Endometrium (tissue), 2 donors: ENCODE data around the gene RALGAPA2.
A peak's percentile ranks its signal among the peaks of the same experiment; 100 is the strongest.

Experiments used
- FAIRE-seq: peaks from 2 replicates; lab custom pipeline; 2012; peaks lifted over from hg19 to GRCh38; lab: Jason Lieb, UNC
- donor health status: control.
- donor health status: control.

Gene RALGAPA2

DNA sequence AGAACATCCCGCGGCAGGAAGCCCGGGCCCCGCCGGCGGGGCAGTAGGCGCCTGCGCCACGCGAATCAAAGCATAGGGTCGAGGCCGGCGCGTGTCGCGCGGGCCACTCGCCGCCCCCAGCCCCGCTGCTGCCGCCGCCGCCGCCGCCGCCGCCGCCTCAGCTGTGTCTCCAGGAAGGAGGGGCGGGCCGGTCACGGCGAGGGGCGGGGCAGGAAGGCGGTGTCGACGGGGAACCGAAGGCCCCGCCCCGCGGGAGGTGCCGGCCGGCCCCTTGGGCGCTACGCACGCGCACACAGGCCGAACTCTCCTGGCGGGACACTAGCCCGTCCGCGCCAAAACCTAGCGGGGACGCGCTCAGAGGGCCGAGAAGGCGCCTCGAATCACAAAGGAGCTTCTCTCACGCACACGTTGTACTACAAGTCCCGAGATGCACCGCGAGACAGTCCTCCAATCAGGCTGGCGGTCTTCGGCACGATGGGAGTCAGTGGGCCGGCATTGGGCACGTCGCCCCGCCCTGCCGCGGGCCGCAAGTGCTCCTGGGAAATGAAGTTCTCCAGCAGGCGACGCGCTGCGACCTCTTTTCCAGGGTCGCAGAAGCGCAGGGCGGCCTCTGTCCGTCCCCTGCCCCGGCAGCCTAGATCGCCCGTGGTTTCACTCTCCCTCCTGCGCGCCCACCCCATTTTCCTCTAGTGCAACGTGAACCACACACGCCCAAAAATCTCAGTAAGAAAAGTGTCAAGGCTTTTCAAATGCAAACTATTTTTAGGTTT is at the start of gene RALGAPA2:
Gene RALGAPA2 (minus strand): TSS at position 171 of the 770 bp plus-strand sequence. CDS start 164 bp downstream, at position 7.
- FAIRE-seq = peak; percentile 96

DNA sequence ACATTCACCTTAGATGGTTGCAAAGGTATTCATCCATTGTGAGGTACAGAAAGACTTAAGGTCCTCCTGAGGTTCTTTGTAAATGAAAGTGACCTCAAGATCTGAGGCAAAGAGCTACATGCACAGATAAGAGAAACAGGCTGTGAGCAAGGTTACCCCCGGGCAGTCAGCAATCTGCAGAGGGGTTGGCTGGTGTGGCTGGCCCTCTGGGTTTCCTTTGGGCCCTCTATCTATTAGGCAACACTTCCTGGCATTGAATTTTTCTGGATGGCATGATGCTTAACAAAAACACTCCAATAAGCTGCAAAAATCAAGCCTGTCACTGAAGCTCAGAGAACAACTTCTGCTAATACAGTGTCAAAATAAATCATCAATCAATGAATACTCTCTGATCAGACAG is 48.9 kb upstream of the RALGAPA2 start:
- no peak for FAIRE-seq

DNA sequence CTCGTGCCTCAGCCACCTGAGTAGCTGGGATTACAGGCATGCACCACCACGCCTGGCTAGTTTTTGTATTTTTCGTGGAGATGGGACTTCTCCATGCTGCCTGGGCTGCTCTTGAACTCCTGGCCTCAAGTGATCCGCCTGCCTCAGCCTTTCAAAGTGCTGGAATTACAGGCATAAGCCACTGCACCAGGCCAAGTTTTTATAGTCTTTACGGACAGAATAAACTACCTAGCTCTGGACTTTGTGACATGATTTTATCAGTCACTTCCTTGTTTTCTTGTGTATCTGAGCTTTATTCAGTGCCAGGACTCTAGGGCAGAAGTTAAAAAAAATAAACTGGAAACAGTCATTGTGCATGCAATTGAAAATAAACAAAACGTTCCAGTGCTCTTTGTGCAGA is 46.7 kb upstream of the RALGAPA2 start:
- peak; percentile 50 for FAIRE-seq

DNA sequence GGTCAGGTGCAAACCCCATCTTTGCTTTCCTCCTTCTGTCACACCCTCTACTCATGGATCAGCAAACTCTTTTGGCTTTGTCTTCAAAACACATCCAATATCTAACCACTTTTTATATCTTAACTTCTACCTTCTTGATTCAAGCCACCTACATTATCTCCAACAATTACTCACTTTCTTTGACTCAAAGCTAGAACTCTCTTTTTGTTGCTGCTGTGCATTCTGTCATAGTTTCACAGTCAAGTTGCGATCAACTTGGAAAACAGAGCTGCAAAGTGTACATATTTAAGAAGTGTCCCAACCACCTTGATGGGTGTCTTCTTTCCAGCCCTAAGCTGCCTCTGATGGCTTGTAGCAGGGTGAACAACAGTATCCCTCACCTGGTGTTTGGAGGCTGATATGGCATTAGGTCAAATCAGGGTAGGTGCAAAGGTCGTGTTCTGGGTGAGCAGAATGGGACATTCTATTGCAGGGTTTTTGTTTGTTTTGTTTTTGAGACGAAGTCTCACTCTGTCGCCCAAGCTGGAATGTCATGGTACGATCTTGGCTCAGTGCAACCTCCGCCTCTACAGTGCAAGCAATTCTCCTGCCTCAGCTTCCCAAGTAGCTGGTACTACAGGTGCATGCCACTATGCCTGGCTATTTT is 43.4 kb upstream of the RALGAPA2 start:
- no peak for FAIRE-seq

DNA sequence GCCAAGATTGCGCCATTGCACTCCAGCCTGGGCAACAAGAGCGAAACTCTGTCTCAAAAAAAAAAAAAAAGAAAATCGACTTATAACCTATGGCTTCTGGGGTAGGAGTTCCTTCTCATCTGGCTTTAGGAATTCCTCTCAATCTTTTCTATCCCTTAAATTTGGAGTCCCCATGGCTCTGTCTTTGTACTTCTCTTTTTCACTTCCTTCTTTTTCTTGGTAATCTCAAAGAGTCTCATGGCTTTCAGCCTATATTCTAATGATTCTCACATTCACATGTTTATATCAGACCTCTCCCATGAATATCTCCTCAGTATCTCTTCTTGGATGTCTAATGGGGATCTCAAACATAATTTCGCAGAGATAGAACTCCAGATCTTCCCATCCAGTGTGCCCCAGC is 42.8 kb upstream of the RALGAPA2 start:
- FAIRE-seq = no peak

DNA sequence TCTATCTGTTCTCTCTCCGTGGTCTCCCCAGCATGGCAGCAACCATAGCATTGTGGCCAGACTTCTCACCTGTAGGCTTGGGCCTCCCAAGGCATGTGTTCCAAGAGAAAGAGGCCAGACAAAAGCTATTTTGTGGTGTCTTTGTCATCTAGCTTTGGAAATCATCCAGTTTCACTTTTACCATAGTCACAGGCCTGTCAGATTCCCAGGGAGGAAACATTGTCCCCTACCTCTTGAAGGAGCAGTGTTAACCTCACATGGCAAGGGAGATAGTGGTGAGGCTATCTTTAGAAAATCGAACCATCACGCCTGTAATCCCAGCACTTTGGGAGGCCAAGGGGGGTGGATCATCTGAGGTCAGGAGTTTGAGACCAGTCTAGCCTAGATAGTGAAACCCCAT is 42.3 kb upstream of the RALGAPA2 start:
- FAIRE-seq = no peak

DNA sequence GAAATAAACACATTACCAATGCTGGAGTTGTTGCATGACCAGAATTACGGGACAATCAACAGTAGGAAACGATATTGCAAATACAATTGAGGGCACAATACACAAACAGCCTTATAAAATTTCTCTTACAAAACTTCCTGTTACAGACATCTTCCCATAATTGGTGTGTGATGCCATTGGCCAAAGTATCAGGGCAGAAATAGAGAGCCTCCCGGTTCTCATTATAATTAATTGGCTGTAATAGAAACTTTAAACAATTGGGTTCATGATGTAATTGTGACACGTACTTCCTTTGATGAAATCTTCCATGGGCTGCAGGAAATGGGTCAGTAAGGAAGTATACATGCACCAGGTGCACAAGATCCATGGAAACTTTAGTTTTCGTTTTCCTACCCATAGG is 40.3 kb upstream of the RALGAPA2 start:
- no peak for FAIRE-seq

DNA sequence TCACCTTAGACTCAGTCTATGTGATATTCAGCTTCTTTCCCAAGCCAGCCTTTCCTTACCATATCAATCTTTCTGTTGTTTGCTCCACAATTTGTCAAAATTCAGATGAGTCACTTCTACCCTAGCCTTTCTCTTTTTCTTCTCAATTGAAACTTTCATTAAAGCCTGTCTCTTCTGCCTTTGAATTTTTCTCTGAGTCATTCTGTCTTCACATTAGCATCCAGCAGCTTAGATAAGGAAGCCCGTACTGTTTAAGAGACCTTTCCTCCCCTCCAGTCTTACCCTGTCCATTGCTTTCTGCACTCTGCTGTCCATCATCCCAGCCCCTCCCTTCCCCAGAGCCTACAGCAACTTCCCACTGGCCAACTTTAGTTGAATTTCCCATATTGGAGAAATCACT is 34.9 kb upstream of the RALGAPA2 start:
- no peak for FAIRE-seq

DNA sequence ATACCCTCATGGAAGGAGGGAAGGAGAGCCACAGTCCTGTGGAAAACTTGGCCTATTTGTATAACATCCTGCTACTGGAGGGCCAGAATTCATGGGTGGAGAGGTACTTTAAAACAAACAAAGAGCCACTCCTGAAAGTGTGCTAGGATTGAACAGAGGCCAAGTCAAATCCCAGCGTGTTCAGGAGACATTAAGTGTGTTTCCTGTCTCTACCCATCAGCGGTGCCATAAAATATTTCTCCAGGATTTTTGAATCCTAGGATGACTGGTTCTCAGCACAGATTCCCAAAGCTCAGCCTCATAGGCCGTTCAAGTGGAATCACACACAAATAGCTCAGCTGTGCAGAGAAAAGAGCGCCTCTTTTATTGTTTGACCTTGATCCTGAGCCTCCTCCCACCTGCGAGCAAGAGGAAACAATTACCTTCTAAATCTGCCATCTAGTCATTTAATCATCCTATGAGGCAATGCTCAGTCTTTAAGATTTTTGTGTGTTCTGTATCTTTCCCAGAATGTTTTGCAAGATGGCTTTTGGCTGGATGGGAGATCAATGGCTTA is 31.8 kb upstream of the RALGAPA2 start:
- FAIRE-seq = no peak

DNA sequence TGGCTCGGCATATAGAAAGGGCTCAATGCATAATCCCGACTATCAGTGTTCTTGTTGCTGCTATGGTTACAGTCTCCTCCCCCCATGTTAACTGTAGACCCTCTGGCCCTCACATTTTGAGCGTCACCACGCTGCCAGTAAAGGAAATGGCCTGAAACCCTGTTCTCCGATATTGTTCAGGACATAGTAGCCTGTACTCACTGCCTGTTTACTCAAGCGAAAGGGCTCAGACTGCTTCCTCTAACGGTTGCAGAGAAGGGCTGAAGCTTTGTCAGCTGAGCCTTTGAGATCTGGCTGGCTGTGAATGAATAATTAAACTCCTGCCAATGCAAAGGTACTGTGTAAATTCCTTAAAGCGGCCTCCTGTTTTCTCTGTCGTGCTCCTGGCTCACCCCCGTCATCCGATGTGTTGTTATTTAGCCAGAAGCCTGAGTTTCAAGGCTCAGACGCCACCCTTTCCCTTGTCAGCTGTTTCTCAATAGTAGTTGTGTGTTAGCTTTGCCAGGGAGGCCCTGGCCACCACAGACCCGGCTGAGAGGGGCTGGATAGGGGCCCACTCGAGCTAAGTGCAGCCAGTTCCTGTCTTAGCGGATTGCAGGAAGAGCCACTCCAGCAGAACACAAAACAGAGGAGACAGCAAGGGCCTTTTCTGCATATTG is 31.2 kb upstream of the RALGAPA2 start:
- no peak for FAIRE-seq

DNA sequence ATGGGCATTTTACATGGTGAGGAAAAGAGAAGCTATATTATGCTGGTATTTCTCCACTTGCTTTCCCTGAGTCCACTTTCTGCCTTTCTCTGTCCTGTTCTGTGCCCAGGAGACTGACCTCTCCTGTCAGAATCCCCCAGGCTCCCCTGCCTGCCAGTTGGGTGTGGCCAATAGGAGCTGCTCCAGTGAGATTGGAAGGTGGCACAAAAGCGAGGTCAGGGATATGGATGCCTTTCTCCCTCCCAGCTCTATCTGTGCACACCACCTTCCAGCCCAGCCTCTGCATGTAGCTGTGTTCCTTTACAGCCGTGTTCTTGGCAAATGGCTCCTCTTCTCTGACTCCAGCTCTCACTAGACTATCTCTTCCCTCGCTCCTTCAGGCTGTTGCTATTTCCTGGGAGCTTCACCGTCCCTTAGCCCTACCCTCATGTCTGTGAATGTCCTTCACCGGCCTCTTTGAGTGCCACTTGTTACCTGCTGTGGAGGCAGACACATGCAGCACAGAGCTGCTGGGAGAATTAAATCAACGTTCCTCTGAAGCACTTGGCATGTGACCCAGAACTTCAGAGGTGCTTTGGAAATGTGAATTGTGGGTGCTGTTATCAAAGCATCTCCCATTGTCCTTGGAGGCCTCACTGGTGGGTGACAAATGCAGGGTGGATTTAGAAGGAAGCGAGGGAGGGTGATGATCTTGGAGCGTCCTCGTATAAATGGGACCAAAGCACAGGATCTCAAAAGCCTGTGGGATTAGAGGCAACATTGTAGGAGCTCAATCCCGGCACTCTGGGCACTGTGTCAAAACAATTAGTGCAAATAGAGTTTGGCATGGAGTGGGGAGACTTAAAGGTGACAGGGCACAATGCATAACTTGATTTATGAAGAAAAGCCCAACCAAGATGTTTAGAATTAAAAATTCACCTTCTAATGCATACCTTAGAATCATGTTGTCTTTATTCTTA is 28.9 kb upstream of the RALGAPA2 start:
- FAIRE-seq = no peak

DNA sequence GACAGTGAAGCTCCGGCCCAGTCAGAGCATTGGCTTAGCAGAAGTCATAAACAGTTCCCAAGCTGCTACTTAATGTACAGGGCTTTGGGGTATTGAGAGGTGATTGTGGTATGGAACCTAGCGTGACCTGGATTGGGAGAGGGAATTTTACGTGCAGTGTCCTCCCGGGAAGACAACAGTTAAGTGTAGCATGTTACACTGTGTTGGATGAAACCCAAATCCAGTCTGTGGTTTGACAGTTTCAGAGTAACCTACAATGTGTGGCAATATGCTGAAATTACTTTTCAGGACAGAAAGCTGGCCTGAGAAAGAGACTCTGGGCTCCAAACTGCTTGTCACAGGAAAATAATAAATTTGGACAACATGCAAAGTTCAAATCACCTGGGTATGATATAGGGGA is 28.1 kb upstream of the RALGAPA2 start:
- no peak for FAIRE-seq

DNA sequence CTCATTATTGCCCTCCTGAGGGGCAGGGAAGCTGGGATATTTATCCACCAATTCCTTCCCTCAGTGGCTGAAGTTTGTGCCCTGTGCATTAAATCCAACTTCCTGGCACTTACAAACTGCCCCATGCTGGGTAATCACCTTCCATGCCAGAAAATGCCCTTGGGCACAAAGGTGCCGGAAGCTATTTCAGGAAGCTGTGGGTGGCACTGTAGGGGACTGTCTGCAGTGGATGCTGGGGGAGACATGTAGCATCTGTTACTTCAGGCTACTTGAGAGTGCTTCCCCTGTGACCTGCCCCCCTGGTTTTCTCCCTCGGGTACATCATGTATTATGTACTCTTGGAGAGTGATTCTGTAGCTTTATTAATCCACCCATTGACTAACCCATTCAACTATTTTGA is 24.7 kb upstream of the RALGAPA2 start:
- no peak for FAIRE-seq

DNA sequence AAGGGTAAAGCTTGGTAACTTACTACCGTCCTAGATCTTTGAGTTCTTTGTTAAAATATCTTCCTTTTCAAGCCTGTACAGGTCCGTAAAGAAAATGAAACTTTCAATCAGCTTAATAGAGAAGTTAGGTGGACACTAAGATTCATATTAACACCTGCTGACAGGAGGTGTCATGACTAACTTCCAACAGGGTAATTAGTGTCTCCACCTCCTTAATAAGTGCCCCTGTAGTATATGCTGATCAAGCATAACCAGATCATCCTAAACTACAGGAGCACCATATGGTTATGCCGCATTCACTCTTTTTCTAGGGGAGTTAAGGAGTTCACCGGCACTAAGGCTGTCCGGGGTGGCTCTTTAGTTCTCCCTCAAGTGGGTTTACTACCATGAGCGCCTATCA is 23.9 kb upstream of the RALGAPA2 start:
- no peak for FAIRE-seq

DNA sequence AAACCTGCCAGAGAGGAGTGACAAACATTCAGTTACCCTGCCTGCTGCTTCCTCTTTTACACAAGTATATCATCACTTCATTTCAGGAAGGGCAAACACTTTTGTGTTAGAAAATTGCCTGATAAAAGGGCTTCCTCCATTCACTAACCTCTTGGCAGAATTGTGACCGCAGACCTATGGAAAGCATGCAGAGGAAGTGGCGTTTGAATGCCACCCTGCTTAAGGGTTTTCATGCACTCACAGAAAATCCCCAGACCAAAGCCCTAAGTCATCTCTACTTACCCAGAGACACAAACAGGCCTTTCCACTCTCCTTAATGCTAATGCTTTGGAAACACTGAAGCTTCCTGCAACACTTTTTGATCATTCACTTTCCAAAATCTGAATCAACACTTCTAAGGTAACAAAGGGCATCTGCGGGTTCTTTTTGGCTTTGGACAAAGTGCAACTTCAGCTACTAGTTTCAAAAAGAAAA is 22.1 kb upstream of the RALGAPA2 start:
- no peak for FAIRE-seq

DNA sequence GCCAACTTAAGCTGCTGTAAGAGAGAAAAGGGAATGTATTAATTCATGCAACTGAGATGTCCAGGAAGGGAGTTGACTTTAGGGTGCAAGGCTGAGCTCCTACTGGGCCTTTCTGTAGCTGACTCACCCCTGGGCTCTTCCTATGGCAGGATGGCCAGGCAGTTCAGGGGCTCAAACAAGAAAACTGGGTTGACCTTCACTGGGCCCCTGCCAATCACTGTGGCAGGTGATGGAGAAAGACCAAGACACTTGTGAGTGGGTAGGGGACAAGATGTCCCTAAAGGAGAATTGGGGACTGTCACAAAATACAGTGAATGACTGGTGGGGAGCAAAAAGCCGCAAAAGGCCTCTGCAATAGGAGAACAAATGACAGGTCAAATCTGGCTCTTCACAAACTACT is 21.5 kb upstream of the RALGAPA2 start:
- FAIRE-seq = no peak

DNA sequence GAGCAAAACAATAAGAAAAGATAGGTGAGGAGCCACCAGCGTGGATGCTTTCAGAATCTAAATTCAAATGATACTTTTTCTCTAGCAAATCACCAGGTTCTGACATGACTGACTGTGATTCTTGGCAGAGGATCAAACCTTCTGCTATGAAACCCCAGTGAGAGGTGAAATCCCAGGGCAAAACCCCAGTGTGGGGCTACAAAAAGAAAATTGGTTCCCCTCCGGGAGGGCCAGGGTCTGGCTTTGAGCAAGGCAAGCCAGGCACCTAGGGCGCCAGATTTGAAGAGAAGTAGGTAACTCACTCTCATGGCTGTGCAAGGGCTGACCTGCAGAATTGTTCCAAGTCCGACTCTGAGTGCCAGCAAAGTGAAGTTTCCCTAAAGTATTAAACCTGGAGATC is 20.2 kb upstream of the RALGAPA2 start:
- no peak for FAIRE-seq

DNA sequence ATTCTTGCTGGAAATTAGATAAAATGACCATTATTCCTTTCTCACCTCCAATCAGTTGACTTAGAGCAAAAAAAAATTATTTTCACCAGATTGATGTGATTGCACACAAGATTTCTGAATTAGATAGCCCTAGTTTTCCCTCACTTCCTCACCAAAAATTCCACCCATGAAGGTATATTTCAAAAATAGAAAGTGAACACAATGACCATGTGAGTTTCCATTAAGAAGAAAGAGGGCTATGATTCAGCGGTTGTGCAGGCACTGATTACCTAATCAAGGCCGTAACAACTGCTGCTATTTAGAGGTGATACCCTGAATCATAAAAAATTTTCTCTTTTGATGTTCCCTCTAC is 19.5 kb upstream of the RALGAPA2 start:
- FAIRE-seq = no peak

DNA sequence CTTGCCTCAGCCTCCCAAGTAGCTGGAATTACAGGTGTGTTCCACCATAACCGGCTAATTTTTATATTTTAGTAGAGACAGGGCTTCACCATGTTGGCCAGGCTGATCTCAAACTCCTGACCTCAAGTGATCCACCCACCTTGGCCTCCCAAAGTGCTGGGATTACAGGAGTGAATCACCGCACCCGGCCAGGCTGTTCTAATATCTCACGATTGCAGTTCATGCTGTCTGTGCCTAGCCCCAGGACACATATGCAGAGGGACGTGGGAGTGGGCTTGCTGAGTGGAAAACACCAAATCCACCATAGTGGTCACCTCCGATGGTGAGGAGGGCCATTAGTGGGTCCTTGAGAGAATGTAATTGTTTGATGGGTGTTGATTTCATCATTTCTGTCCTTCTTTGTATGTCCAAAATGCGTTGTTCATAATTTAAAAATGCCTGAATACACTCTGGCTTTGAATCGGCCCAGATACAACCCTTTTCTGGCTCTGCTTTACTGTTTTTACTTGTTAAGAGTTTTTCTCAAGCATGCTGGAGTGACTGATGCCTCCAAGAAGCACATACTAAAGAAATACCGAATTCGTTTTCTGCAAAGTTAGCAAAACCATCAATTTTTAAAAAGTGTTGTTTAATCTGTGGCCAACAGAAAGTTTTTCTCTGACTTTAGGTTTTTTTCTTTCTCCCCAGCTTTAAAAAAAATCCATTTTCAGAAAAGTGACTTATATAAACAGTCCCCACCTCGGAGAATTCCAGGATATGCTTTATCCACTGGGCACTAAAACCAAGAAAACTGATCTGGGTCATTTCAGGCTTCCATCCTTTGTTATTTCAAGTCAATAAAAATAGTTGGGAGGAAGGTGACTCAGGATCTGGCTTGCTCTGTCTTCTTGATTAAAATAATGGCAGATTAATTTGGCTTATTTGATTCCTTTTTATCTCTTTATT is 18.8 kb upstream of the RALGAPA2 start:
- FAIRE-seq = no peak

DNA sequence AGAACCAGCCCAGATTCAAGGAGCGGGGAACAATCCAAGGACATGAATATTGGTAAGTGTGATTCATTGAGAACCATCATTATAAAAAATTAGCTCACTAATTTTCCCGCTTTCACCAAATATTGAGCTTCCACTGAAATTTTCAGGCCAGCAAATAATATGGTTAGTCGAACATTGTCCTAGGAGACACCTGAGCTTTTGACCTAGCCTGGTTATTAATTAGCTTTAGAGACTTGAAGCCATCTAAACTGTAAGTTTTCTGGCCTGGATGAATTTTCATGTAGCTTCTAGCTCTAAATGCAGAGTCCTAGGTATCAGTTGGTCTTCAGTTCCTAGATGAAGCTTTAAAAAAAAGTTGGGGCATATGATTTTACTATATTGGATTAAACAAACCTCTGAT is 17.1 kb upstream of the RALGAPA2 start:
- FAIRE-seq = no peak

DNA sequence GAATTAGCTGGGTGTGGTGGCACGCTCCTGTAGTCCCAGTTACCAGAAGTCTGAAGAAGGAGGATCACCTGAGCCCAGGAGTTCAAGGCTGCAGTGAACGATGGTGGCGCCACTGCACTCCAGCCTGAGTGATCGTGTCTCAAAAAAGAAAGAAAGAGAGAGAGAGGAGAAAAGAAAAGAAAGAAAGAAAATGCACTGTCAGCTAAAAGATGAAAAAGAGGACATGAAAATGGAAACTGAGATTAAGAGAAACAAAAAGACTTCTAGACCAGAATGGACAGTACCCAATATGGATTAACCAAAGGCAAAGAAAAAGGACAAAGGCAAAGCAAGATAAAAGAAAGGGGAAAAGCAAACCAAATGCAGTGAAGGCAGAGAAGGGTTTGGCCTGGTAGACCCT is 9.0 kb upstream of the RALGAPA2 start:
- no peak for FAIRE-seq
